Panc1 (cell line): Measurements from ENCODE around the gene RFPL1. TPM values are rescaled to one million over a fixed set of nuclear protein-coding genes. Genes with fewer than 3 reads are reported as not detected.

ENCODE experiments used
- ATAC-seq: fragments of 200-7000 bp; cut with Tn5 transposase; 2 replicates; pipeline ENCODE4 v1.9.1; 2020; ENCODE audit warnings: mild to moderate bottlenecking, moderate library complexity
- BruUV-seq: library from RNA; stranded (reverse); fragments of 400-500 nt; replicated peaks from 2 replicates; lab custom pipeline; 2021; lab: Mats Ljungman, UMichigan
- CTCF ChIA-PET: fragments of 300-600 bp; sonication (Branson Sonifier 250); formaldehyde crosslinking; loops from one replicate; lab custom pipeline; 2022; ENCODE audit warnings: antibody characterized with exemption; lab: Charles Lee
- POLR2A ChIA-PET: fragments of 300-600 bp; sonication (Branson Sonifier 250); formaldehyde crosslinking; loops from one replicate; lab custom pipeline; 2022; ENCODE audit warnings: antibody characterized with exemption; lab: Charles Lee
- DNase-seq: peaks from one replicate; pipeline ENCODE4 v3.0.0-alpha.2; 2010; ENCODE audit warnings: low read depth, low spot score
- H3K27ac ChIP-seq: 2 replicates; pipeline ENCODE4 v1.5.1; 2011; ENCODE audit warnings: mild to moderate bottlenecking, low read length, inconsistent platforms
- H3K27me3 ChIP-seq: fragments of 200-500 bp; sonication (Bioruptor generic); 2 replicates; pipeline ENCODE4 v1.6.0; 2014; ENCODE audit warnings: low read length, inconsistent platforms; ENCODE audit not compliant: control insufficient read depth, insufficient read depth
- H3K36me3 ChIP-seq: fragments of 200-500 bp; sonication (Bioruptor generic); 2 replicates; pipeline ENCODE4 v1.5.1; 2014; ENCODE audit warnings: inconsistent platforms, mild to moderate bottlenecking, low read length, moderate library complexity; ENCODE audit not compliant: control insufficient read depth, insufficient read depth
- H3K4me1 ChIP-seq: 2 replicates; pipeline ENCODE4 v1.5.1; 2011; ENCODE audit warnings: inconsistent platforms, mild to moderate bottlenecking, low read length, moderate library complexity; ENCODE audit not compliant: control insufficient read depth, insufficient read depth
- H3K4me3 ChIP-seq, 2 experiments: 2 replicates each; pipeline ENCODE4 v1.5.1; 2011 to 2012; ENCODE audit warnings: low read depth in 2 of 2, low read length in 2 of 2, mild to moderate bottlenecking in 2 of 2, inconsistent platforms in 1 of 2, moderate library complexity in 1 of 2
- H3K9me3 ChIP-seq: fragments of 200-500 bp; sonication (Bioruptor generic); 2 replicates; pipeline ENCODE4 v1.5.1; 2014; ENCODE audit warnings: low read depth, mild to moderate bottlenecking, inconsistent platforms, low read length, moderate library complexity; ENCODE audit not compliant: control insufficient read depth, insufficient read depth
- POLR2AphosphoS5 ChIP-seq: IDR thresholded peaks from 2 replicates; pipeline ENCODE4 v1.6.1; 2012; ENCODE audit warnings: mild to moderate bottlenecking, low read depth, low read length, moderate library complexity
- SIN3A ChIP-seq: IDR thresholded peaks from 2 replicates; pipeline ENCODE4 v1.6.1; 2012; ENCODE audit warnings: low read depth, mild to moderate bottlenecking, low read length, moderate library complexity, borderline replicate concordance; ENCODE audit not compliant: insufficient read depth
- TCF7L2 ChIP-seq: IDR thresholded peaks from 2 replicates; pipeline ENCODE4 v1.6.1; 2011; ENCODE audit warnings: mild to moderate bottlenecking, low read depth, low read length, inconsistent platforms
- in situ Hi-C: cut with HindIII; loops from 2 replicates; pipeline ENCODE4 v1.10.0; 2016; ENCODE audit warnings: low sequenced_read_pairs, low pct_unique_long_range_greater_than_20kb
- intact Hi-C: fragments of 100-400 bp; cut with micrococcal nuclease; formaldehyde crosslinking; loops from one replicate; pipeline ENCODE4 v1.10.0; 2022; ENCODE audit not compliant: unreplicated experiment
- total RNA-seq: library from RNA; stranded (reverse); gene quantifications from one replicate; pipeline ENCODE4 v1.2.1, GENCODE V29; 2021; ENCODE audit not compliant: unreplicated experiment
- TF ChIP-seq, protein P1 (sequence below), 2 experiments: IDR thresholded peaks; 2 replicates each; pipeline ENCODE4 v1.6.1; 2011 to 2012; ENCODE audit warnings: low read depth in 2 of 2, control low read depth in 1 of 2, low read length in 1 of 2, mild to moderate bottlenecking in 1 of 2, moderate library complexity in 1 of 2; ENCODE audit not compliant: insufficient read depth in 1 of 2
- TF ChIP-seq, protein P2 (sequence below): fragments of 450-650 bp; IDR thresholded peaks from 2 replicates; pipeline ENCODE4 v1.5.1; 2017; ENCODE audit warnings: mild to moderate bottlenecking

Gene RFPL1
- total RNA-seq, 1 experiment from 2014 or later: not detected

DNA sequence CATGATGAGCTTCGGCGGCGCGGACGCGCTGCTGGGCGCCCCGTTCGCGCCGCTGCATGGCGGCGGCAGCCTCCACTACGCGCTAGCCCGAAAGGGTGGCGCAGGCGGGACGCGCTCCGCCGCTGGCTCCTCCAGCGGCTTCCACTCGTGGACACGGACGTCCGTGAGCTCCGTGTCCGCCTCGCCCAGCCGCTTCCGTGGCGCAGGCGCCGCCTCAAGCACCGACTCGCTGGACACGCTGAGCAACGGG is 41.8 kb downstream of the RFPL1 start:
- CTCF ChIA-PET: no interaction called here
- H3K27me3 ChIP-seq: no peaks in the 10 kb centered on the region

DNA sequence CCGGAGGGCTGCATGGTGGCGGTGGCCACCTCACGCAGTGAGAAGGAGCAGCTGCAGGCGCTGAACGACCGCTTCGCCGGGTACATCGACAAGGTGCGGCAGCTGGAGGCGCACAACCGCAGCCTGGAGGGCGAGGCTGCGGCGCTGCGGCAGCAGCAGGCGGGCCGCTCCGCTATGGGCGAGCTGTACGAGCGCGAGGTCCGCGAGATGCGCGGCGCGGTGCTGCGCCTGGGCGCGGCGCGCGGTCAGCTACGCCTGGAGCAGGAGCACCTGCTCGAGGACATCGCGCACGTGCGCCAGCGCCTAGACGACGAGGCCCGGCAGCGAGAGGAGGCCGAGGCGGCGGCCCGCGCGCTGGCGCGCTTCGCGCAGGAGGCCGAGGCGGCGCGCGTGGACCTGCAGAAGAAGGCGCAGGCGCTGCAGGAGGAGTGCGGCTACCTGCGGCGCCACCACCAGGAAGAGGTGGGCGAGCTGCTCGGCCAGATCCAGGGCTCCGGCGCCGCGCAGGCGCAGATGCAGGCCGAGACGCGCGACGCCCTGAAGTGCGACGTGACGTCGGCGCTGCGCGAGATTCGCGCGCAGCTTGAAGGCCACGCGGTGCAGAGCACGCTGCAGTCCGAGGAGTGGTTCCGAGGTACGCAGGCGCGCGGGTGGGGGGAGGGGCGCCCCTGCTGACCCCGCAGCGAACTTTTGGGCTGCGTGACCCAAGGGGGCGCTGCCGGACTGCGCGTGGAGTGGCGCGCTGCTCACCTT is 42.3 kb downstream of the RFPL1 start:
- Histone ChIP-seq H3K27ac (no peak overlapping the region), H3K4me1 (0 out of 2 replicates have a peak, but pooled peaks cover 2% of the 10 kb centered on the region), H3K9me3 (no peaks in the 10 kb centered on the region), H3K4me3 (peak overlapping the region in 1 of 2 experiments; percentile 7; a peak in 1 of 4 replicates), H3K36me3 (no peaks in the 10 kb centered on the region), H3K27me3 (no peaks in the 10 kb centered on the region)
- CTCF ChIA-PET: no interaction called here
- BruUV-seq: no TSS peak
- in situ Hi-C loops: no loop called here
- DNase-seq: no peak
- ATAC-seq: no peak
- intact Hi-C loops: no loop called here
- TF ChIP-seq TCF7L2 (no peak), POLR2AphosphoS5 (no peak), SIN3A (no peak)
- TF ChIP-seq, protein P1, sequence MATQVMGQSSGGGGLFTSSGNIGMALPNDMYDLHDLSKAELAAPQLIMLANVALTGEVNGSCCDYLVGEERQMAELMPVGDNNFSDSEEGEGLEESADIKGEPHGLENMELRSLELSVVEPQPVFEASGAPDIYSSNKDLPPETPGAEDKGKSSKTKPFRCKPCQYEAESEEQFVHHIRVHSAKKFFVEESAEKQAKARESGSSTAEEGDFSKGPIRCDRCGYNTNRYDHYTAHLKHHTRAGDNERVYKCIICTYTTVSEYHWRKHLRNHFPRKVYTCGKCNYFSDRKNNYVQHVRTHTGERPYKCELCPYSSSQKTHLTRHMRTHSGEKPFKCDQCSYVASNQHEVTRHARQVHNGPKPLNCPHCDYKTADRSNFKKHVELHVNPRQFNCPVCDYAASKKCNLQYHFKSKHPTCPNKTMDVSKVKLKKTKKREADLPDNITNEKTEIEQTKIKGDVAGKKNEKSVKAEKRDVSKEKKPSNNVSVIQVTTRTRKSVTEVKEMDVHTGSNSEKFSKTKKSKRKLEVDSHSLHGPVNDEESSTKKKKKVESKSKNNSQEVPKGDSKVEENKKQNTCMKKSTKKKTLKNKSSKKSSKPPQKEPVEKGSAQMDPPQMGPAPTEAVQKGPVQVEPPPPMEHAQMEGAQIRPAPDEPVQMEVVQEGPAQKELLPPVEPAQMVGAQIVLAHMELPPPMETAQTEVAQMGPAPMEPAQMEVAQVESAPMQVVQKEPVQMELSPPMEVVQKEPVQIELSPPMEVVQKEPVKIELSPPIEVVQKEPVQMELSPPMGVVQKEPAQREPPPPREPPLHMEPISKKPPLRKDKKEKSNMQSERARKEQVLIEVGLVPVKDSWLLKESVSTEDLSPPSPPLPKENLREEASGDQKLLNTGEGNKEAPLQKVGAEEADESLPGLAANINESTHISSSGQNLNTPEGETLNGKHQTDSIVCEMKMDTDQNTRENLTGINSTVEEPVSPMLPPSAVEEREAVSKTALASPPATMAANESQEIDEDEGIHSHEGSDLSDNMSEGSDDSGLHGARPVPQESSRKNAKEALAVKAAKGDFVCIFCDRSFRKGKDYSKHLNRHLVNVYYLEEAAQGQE (IDR thresholded peaks at IDR 0.05; ENCODE audit: insufficient read depth in 1 of 2, low read depth in 2 of 2, low read length in 1 of 2): no peak
- TF ChIP-seq, protein P2, sequence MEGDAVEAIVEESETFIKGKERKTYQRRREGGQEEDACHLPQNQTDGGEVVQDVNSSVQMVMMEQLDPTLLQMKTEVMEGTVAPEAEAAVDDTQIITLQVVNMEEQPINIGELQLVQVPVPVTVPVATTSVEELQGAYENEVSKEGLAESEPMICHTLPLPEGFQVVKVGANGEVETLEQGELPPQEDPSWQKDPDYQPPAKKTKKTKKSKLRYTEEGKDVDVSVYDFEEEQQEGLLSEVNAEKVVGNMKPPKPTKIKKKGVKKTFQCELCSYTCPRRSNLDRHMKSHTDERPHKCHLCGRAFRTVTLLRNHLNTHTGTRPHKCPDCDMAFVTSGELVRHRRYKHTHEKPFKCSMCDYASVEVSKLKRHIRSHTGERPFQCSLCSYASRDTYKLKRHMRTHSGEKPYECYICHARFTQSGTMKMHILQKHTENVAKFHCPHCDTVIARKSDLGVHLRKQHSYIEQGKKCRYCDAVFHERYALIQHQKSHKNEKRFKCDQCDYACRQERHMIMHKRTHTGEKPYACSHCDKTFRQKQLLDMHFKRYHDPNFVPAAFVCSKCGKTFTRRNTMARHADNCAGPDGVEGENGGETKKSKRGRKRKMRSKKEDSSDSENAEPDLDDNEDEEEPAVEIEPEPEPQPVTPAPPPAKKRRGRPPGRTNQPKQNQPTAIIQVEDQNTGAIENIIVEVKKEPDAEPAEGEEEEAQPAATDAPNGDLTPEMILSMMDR: no peak
- POLR2A ChIA-PET: no interaction called here

More for the DNA sequence above, 41.8 kb downstream of the RFPL1 start:
- POLR2A ChIA-PET: no interaction called here
- Histone ChIP-seq H3K36me3 (no peaks in the 10 kb centered on the region), H3K4me3 (peak overlapping the region in 1 of 2 experiments; percentile 7; a peak in 1 of 4 replicates), H3K4me1 (0 out of 2 replicates have a peak, but pooled peaks cover 2% of the 10 kb centered on the region), H3K27ac (no peak overlapping the region), H3K9me3 (no peaks in the 10 kb centered on the region)
- DNase-seq: no peak
- BruUV-seq: no TSS peak
- in situ Hi-C loops: no loop called here
- ATAC-seq: no peak
- intact Hi-C loops: no loop called here
- no peak for TF ChIP-seq TCF7L2
- no peak for TF ChIP-seq POLR2AphosphoS5
- TF ChIP-seq, protein P2: no peak
- TF ChIP-seq, protein P1 (IDR thresholded peaks at IDR 0.05; ENCODE audit: insufficient read depth in 1 of 2, low read depth in 2 of 2, low read length in 1 of 2): no peak
